Dermis lymphatic vessel endothelial cell (primary cell): ENCODE measurements around the gene OR4D11. TPM values are rescaled to one million over a fixed set of nuclear protein-coding genes. Genes with fewer than 3 reads are reported as not detected.

Experiments
- total RNA-seq: library from RNA; depleted of rRNA; stranded (reverse); fragments of >200 nt; gene quantifications from 2 replicates; pipeline ENCODE4 v1.2.1, GENCODE V29; 2014

Gene OR4D11
- total RNA-seq: not detected in 2 replicates

DNA sequence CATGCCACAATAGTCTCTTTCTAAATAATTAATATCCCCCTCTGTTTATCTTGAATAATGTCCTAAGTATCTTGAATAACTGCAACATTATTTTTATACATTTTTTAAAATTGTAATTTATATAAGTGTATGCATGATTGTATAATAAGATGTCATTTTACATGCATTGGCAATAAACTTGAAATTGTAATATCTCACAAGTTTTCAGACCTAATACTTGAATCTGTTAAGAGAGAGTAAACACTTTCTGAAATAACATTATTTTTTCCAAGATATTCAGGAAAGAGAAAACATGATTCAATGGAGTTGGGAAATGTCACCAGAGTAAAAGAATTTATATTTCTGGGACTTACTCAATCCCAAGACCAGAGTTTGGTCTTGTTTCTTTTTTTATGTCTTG lies at the start of gene OR4D11:
Gene OR4D11, plus strand, starts transcription at position 301 of the 400 bp plus-strand sequence. Its CDS starts 0 bp downstream, at position 301.

DNA sequence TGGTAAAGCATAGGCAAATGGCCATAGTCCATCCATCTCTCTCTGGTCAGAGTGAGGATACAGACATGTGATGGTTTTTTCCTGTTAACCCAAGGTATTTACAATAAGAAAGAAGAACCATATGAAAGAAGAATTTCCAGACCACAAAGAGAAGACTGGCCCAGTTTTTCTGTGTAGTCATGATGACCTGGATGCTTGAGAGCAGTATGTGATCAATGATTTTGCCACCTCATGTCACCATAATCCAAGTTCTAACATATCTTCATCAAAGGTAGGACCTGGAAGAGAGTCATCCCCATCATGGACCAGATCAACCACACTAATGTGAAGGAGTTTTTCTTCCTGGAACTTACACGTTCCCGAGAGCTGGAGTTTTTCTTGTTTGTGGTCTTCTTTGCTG lies 46.7 kb upstream of the OR4D11 start, which contains the start of gene OR4D6:
Gene OR4D6, plus strand, starts transcription at position 301 of the 400 bp plus-strand sequence. Its CDS starts 0 bp downstream, at position 301.

DNA sequence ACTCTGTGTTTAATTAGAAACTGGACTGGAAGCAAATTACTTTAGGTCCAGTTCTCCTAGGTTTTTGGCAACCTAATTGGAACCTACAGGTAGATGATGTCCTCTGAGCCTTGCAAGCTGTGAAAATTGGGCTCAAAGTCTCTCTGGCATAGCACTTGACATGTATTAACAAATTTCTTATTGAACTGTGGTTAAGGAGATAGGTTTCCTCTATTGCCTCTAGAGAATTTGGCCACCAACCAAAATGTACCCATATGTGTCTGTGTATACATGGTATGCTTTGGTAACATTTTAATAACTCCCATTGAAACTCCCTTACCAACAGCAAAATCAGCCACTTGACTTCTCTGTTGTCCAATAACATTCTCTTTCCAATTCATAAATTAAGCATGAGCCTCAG lies 30.4 kb upstream of the OR4D11 start, which contains the start of gene OR4D10:
Gene OR4D10, plus strand, starts transcription at position 301 of the 400 bp plus-strand sequence. CDS start 4,115 bp downstream, outside the sequence.

DNA sequence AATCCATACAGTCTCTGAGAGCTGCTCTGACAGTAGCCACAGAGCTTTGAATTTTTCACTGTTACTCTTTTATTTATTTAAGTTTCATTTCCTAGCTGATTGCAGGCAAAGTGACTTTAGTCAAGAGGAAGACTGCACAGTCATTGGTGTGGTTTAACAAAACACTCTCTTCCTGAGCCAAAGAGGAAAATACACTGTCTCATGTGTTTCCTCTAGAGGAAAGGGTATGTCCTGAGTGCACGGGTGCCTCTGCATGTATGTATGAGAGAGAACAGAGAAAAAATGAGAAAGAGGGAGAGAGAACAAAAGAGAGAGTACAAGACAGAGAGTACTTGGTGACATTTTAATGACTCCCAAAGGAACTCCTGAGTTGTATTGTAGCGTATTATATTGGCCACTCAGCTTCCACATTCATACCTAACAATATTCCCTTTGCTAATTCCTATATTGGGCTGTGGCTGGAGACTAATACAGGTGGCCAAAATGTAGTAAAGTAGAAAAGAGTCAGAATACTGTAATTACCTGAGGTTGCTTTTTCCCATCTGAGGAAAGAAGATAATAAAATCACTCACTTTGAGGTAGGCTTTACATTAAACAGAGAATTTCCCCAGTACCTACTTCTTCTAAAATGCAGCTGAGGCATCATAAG lies 7.7 kb downstream of the OR4D11 start, which contains the start of gene OR4D9:
Gene OR4D9, plus strand, starts transcription at position 599 of the 649 bp plus-strand sequence. CDS start 3,374 bp downstream, outside the sequence.

Other genes with a start within 250 kb of the OR4D11 start
- not detected in 2 replicates for gene OR5AN1, start 144.7 kb upstream of the OR4D11 start, total RNA-seq
- under 0.01 TPM in 1 of 2 replicates, not detected in the other for gene OR5A2, start 77.2 kb upstream of the OR4D11 start, total RNA-seq
- gene OR5A1, start 67.1 kb upstream of the OR4D11 start, total RNA-seq: under 0.01 TPM in 1 of 2 replicates, not detected in the other
- not detected in 2 replicates for gene OR4D6, start 46.6 kb upstream of the OR4D11 start, total RNA-seq
- gene OR4D10, start 30.3 kb upstream of the OR4D11 start, total RNA-seq: not detected in 2 replicates
- under 0.01 TPM in 1 of 2 replicates, not detected in the other for gene OR4D9, start 8.0 kb downstream of the OR4D11 start, total RNA-seq
- 53.2 and 56.9 TPM in 2 replicates for gene OSBP, start 112.2 kb downstream of the OR4D11 start, total RNA-seq
- 5.8 and 6.8 TPM in 2 replicates for gene PATL1, start 165.5 kb downstream of the OR4D11 start, total RNA-seq
- gene OR10V1, start 210.3 kb downstream of the OR4D11 start, total RNA-seq: not detected in 2 replicates